G401 (cell line): ENCODE data around the gene AKAP14. TPM values are rescaled to one million over a fixed set of nuclear protein-coding genes. Genes with fewer than 3 reads are reported as not detected.
"Not testable (repeated sequence)": the region's sequence is repeated elsewhere in the genome, so short reads cannot be mapped to it uniquely, and the experiment has no call there.

Source experiments
- DNase-seq: peaks from one replicate; pipeline ENCODE4 v3.0.0-alpha.2; 2015; ENCODE audit warnings: low spot score
- in situ Hi-C: cut with HindIII; loops from 2 replicates; pipeline ENCODE4 v1.10.0; 2016; ENCODE audit warnings: low sequenced_read_pairs, mixed read lengths
- total RNA-seq: library from RNA; depleted of rRNA; stranded (reverse); fragments of >200 nt; shearing (Covaris generic); gene quantifications from 2 replicates; pipeline ENCODE4 v1.2.3, GENCODE V29; 2014; rRNA removed

The AKAP14 gene
- total RNA-seq, 1 experiment from 2014 or later: not detected

DNA sequence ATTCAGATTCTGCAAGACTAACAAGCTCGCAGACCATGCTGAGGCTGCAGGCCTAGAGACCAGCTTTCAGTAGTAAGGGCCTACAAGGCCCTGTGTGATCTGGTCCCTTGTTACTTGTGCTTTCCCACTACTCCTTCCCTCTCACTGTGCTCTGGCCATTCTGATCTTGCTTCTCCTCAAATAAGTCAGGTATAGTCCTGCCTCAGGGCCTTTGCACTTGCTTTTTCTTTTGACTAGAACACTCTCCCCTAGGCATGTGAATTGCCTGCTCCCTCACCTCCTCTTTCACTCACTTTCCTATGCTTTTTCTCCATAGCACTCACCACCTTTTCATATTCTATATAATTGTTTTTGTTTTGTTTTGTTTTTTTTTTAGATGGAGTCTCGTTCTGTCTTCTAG, 22.2 kb downstream of the AKAP14 start:
- in situ Hi-C loops: no loop called here
- DNase-seq: no peak

GRCh38 chrX:119919835-119920585, 24.3 kb downstream of the AKAP14 start:
- in situ Hi-C loops: no loop called here
- DNase-seq: no peak

GRCh38 chrX:119922391-119922790, 26.7 kb downstream of the AKAP14 start:
- in situ Hi-C loops, DNase-seq: not testable (repeated sequence)

DNA sequence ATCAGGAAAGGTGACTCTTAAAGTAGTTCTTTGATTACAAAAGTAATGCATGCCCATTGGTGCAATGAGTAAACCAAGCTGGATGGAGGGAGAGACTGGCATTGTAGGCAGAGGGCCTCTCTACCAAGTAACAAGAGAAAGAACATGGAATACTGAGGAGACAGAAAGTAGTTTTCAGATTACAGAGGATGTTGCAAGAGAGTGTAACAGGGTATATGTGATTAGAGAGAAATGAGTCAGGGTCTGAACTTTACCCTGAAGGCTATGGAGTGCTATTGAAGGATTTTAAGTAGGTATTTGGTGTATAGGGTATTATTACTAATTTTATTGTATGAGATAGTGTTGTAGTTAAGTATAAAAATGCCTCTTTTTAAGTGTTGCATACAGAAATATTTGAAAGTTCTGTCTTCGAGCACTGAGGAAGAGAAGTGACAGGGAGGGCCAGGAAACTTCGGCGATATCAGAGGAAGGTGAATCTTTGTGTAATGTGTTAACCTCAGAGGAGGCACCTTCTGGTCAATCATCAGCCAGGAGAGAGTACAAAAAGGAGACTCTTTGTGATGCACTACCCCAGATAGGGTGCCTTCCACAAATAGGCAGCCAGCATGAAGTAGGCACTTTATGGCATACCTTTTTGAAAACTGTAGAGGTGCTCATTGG, 39.7 kb downstream of the AKAP14 start:
- no peak for DNase-seq
- in situ Hi-C loops: no loop called here

- DNase-seq: no peak
- in situ Hi-C loops: no loop called here
These were observed 45.6 kb downstream of the AKAP14 start for GRCh38 chrX:119941336-119941735.

DNA sequence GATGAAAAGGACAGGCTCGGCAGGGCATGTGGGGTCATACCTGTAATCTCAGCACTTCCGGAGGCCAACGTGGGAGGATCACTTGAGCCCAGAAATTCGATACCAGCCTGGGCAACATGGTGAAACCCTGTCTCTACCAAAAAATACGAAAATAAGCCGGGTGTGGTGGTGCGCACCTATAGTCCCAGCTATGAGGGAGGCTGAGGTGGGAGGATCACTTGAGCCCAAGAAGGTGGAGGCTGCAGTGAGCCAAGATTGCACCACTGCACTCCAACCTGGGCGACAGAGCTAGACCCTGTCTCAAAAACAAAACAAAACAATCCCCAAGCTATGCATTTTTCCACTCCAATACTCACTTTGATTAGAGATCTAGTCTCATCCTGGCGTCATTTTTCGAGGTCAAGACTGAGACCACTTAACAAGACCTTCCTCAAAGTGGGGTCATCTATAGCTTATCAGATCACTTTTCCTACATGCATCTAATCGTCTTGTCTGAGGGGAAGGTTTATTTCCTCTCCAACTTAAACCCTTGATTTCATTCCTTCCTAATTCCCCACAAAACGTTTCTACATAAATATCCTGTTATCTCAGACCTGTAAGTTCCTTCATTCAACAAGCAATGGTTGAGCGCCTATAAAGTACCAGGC, 46.6 kb downstream of the AKAP14 start:
- DNase-seq: no peak
- in situ Hi-C loops: no loop called here

GRCh38 chrX:119942831-119943184, 47.1 kb downstream of the AKAP14 start:
- in situ Hi-C loops: no loop called here
- DNase-seq: peak; percentile 6

DNA sequence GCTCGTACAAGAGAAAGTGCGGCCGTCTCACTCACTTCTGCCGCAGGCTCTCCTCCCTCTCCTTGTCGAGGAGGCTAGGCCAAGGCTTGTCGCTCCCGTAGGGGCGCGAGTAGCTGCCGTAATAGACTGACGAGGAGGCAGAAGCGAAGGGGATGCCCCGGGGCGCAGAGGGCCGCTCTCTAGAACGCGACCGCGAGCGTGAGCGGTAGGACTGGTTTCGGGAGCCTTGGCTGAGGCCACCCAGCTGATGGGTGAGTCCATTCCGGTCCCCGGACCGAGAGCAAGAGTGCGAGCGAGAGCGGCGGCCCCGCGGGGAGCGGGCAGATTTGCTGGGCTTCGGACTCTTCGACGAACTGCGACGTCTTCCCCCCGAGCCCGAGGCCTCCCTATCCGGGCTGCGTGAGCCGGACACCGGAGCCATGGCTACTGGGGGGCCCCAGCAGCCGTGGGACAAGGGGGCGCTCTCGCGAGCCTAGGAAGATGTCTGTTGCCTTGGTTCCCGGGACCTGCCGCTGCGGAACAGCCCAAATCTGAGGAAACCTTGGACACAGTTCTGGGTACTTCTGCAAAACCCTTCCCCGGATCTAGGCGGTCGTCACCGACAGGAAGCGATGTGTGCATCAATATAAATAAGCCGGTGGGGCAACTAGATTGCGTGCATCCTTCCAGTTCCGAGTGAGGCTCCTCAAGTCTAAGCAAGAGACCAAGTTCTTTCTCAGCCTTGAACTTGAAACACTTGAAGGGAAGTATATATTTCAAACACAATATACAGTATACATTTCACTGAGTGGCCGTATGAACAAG, 47.7 kb downstream of the AKAP14 start, which contains the start of gene NKAP:
Gene NKAP, minus strand, starts transcription at position 567 of the 804 bp plus-strand sequence. Its CDS starts 146 bp downstream, at position 421.
- peak; percentile 89 for DNase-seq
- in situ Hi-C loops: no loop called here

DNA sequence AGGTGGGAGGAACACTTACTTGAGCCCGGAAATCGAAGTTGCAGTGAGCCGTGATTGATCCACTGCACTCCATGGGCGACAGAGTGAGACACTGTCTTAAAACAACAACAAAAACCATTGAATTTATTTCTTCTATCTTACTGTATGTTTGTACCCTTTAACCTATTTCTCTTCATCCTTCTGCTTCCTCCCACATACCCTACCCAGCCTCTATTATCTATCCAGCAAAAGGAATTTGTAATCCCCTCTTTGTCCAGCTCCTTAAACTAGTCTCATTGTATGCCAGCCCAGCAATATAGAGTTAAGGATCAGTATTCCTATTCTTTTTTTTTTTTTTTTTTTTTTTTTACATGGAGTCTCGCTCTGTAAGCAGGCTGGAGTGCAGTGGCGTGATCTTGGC, 49.8 kb downstream of the AKAP14 start:
- in situ Hi-C loops: no loop called here
- DNase-seq: no peak

DNA sequence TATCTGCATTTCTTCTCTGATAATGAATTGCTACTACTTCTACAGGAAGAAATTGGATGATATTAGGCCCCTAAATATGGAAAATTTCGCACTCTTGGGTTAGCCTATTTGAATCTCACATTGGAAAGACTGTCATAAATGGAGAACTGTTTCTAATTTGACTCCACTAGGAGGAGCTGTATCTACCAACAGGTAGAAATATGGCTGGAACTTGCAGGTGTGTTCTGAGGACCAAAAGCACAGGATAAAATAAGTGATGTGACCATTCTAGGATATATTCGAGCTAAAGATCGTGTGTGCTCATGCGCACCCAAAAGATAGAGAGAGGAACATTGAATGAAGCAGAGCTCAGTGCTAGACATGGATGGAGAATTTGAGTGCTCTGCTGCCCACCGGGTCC, 52.7 kb downstream of the AKAP14 start:
- no peak for DNase-seq
- in situ Hi-C loops: no loop called here

DNA sequence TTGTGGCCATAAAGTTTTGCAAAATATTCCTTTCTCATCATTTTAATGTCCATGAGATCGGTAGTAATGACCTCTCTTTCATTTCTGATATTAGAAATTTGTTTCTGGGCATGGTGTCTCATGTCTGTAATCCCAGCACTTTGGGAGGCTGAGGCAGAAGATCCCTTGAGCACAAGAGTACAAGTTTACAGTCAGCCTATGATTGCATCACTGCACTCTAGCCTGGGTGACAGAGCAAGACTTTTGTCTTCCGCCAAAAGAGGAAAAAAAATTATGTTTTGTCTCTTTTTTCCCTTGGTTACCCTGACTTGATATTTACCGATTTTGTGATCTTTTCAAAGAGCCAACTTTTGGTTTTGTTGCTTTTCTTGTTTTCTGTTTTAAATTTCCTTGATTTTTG, 58.7 kb downstream of the AKAP14 start:
- in situ Hi-C loops: no loop called here
- no peak for DNase-seq

- in situ Hi-C loops, DNase-seq: not testable (repeated sequence)
These were observed 60.3 kb downstream of the AKAP14 start for GRCh38 chrX:119955807-119956570.

DNA sequence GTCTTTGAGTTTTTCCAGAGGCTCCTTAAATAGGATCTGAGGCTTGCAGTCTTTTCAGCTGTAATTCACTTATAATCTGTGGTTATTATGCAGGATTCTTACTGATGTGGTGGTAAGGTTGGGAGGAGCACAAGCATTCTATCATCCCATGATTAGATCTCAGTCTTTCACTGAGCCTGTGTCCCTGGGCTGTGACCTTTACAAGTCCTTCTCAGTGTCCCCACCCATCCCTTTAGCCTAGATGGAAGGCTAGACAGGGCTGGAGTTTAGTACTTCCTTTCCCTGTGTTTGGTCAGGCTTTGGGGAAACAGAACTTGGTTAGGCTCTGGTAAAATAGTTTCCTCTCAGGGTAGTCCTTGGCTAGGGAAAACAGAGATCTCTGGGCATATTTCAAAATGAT, 64.9 kb downstream of the AKAP14 start:
- DNase-seq: no peak
- in situ Hi-C loops: no loop called here

- in situ Hi-C loops, DNase-seq: not testable (repeated sequence)
These were observed 71.1 kb downstream of the AKAP14 start for GRCh38 chrX:119966837-119967236.

Other genes with a start within 250 kb of the AKAP14 start
- gene SEPTIN6, start 202.7 kb upstream of the AKAP14 start, total RNA-seq: 41.5 and 53.2 TPM in 2 replicates
- not detected in 2 replicates for gene SOWAHD, start 137.3 kb upstream of the AKAP14 start, total RNA-seq
- 1,850 and 2,813 TPM in 2 replicates for gene RPL39, start 104.3 kb upstream of the AKAP14 start, total RNA-seq
- 2.5 and 5.7 TPM in 2 replicates for gene UPF3B, start 42.9 kb upstream of the AKAP14 start, total RNA-seq
- gene RNF113A, start 24.2 kb upstream of the AKAP14 start, total RNA-seq: 6.2 and 7.5 TPM in 2 replicates
- gene NDUFA1, start 24.1 kb upstream of the AKAP14 start, total RNA-seq: 55.4 and 122 TPM in 2 replicates
- gene NKAP, start 47.9 kb downstream of the AKAP14 start, total RNA-seq: 6.2 and 7.6 TPM in 2 replicates
- not detected in 2 replicates for gene RHOXF2B, start 181.8 kb downstream of the AKAP14 start, total RNA-seq
- gene RHOXF1, start 220.0 kb downstream of the AKAP14 start, total RNA-seq: not detected in 2 replicates